ENCODE measurements around the gene CYTH3. TPM values are rescaled to one million over a fixed set of nuclear protein-coding genes. Genes with fewer than 3 reads are reported as not detected.
A peak's percentile ranks its signal among the peaks of the same experiment; 100 is the strongest.

The CYTH3 gene
- total and polyA plus RNA-seq, 2 experiments from 2014 or later, result 20.2 to 32.4 TPM

- no peaks in the 10 kb centered on the region for H3K9me3 ChIP-seq (ENCODE audit: low read depth)
- no peaks in the 10 kb centered on the region for H3K27me3 ChIP-seq
- no peak overlapping the region for H3K27ac ChIP-seq
- TF ChIP-seq CTCF (IDR thresholded peaks at IDR 0.05; ENCODE audit: low read depth, low read length), result no peak
- no peak overlapping the region for H3K4me3 ChIP-seq
- DNase-seq (ENCODE audit: low read depth in 1 of 2, low spot score in 1 of 2), result no peak
- no peaks in the 10 kb centered on the region for H3K4me1 ChIP-seq (ENCODE audit: low read depth)
- H3K36me3 ChIP-seq, result no peaks in the 10 kb centered on the region
Observed at GRCh38 chr7:6273380-6273837, 985 bp upstream of the CYTH3 start.

- no peak for TF ChIP-seq CTCF (IDR thresholded peaks at IDR 0.05; ENCODE audit: low read depth, low read length)
- peak in 1 of 2 donors; percentile 35 for DNase-seq (ENCODE audit: low read depth in 1 of 2, low spot score in 1 of 2)
- H3K36me3 ChIP-seq, result no peaks in the 10 kb centered on the region
- no peaks in the 10 kb centered on the region for H3K9me3 ChIP-seq (ENCODE audit: low read depth)
- peak overlapping the region; percentile 63 for H3K27ac ChIP-seq
- H3K4me3 ChIP-seq, result peak overlapping the region; percentile 99
- H3K4me1 ChIP-seq (ENCODE audit: low read depth), result no peaks in the 10 kb centered on the region
- H3K27me3 ChIP-seq, result no peaks in the 10 kb centered on the region
Observed at GRCh38 chr7:6271694-6272440, 557 bp downstream of the CYTH3 start.

- H3K9me3 ChIP-seq (ENCODE audit: low read depth), result no peaks in the 10 kb centered on the region
- H3K27me3 ChIP-seq, result no peaks in the 10 kb centered on the region
- peak overlapping the region; percentile 99 for H3K4me3 ChIP-seq
- peak; percentile 36 to 45 for DNase-seq (ENCODE audit: low read depth in 1 of 2, low spot score in 1 of 2)
- no peak overlapping the region for H3K27ac ChIP-seq
- peak; percentile 42 for TF ChIP-seq CTCF (IDR thresholded peaks at IDR 0.05; ENCODE audit: low read depth, low read length)
- no peaks in the 10 kb centered on the region for H3K36me3 ChIP-seq
- H3K4me1 ChIP-seq (ENCODE audit: low read depth), result no peaks in the 10 kb centered on the region
Observed at GRCh38 chr7:6271060-6271658, 1.3 kb downstream of the CYTH3 start.

- H3K4me1 ChIP-seq (ENCODE audit: low read depth), result no peaks in the 10 kb centered on the region
- no peak for DNase-seq (ENCODE audit: low read depth in 1 of 2, low spot score in 1 of 2)
- H3K27me3 ChIP-seq, result no peaks in the 10 kb centered on the region
- no peak overlapping the region for H3K27ac ChIP-seq
- no peak overlapping the region for H3K4me3 ChIP-seq
- H3K36me3 ChIP-seq, result no peaks in the 10 kb centered on the region
- TF ChIP-seq CTCF (IDR thresholded peaks at IDR 0.05; ENCODE audit: low read depth, low read length), result no peak
- H3K9me3 ChIP-seq (ENCODE audit: low read depth), result no peaks in the 10 kb centered on the region
Observed at GRCh38 chr7:6269527-6269926, 2.9 kb downstream of the CYTH3 start.

- Histone ChIP-seq H3K4me1 (ENCODE audit: low read depth) (no peaks in the 10 kb centered on the region), H3K27ac (no peak overlapping the region), H3K36me3 (no peaks in the 10 kb centered on the region), H3K9me3 (ENCODE audit: low read depth) (no peaks in the 10 kb centered on the region), H3K27me3 (no peaks in the 10 kb centered on the region), H3K4me3 (no peak overlapping the region)
- no peak for DNase-seq (ENCODE audit: low read depth in 1 of 2, low spot score in 1 of 2)
- no peak for TF ChIP-seq CTCF (IDR thresholded peaks at IDR 0.05; ENCODE audit: low read depth, low read length)
Observed at GRCh38 chr7:6268907-6269306, 3.5 kb downstream of the CYTH3 start.
